K562 (cell line): Measurements from ENCODE around the gene SHISA5. TPM values are rescaled to one million over a fixed set of nuclear protein-coding genes. Genes with fewer than 3 reads are reported as not detected.

ENCODE experiments used
- CSDE1 ChIP-seq, 2 experiments: fragments of 450-650 bp; IDR thresholded peaks; 2 replicates each; pipeline ENCODE4 v1.6.1; 2016; ENCODE audit warnings: mild to moderate bottlenecking in 1 of 2
- CXXC5 ChIP-seq: fragments of 250-450 bp; sonication (Bioruptor Pico); IDR thresholded peaks from 2 replicates; pipeline ENCODE4 v1.8.0; 2022; ENCODE audit warnings: inconsistent platforms, mild to moderate bottlenecking, moderate library complexity
- ELK1 ChIP-seq: sonication (generic); formaldehyde crosslinking; IDR thresholded peaks from 2 replicates; pipeline ENCODE4 v1.8.1; 2022; ENCODE audit warnings: missing genetic modification reagents
- FOXJ3 ChIP-seq: sonication (generic); formaldehyde crosslinking; IDR thresholded peaks from 2 replicates; pipeline ENCODE4 v1.4.0; 2020; ENCODE audit warnings: mild to moderate bottlenecking, missing genetic modification reagents
- FOXM1 ChIP-seq, 2 experiments: fragments of 450-650 bp in 1 of 2; sonication (generic) in 1 of 2; formaldehyde crosslinking in 1 of 2; IDR thresholded peaks; 2 replicates each; pipeline versions ENCODE4 v1.6.1 to v1.9.0; 2017 to 2022; ENCODE audit warnings: low read depth in 2 of 2, mild to moderate bottlenecking in 2 of 2, missing genetic modification reagents in 1 of 2, moderate library complexity in 1 of 2
- FOXP1 ChIP-seq: sonication (generic); formaldehyde crosslinking; IDR thresholded peaks from 2 replicates; pipeline ENCODE4 v1.8.0; 2022; ENCODE audit warnings: mild to moderate bottlenecking, missing genetic modification reagents
- MEF2A ChIP-seq: IDR thresholded peaks from 2 replicates; pipeline ENCODE4 v1.6.1; 2011; ENCODE audit warnings: low read depth, mild to moderate bottlenecking, low read length, moderate library complexity; ENCODE audit not compliant: control insufficient read depth
- PATZ1 ChIP-seq: fragments of 250-450 bp; sonication (Bioruptor Pico); IDR thresholded peaks from 2 replicates; pipeline ENCODE4 v1.5.0; 2020; ENCODE audit warnings: mild to moderate bottlenecking, borderline replicate concordance
- PHF20 ChIP-seq: fragments of 450-650 bp; IDR thresholded peaks from 2 replicates; pipeline ENCODE4 v1.6.1; 2018; ENCODE audit not compliant: partially characterized antibody
- PML ChIP-seq: IDR thresholded peaks from 2 replicates; pipeline ENCODE4 v1.6.1; 2012; ENCODE audit warnings: low read length, inconsistent platforms
- POLR2B ChIP-seq: fragments of 450-650 bp; IDR thresholded peaks from 2 replicates; pipeline ENCODE4 v1.6.1; 2018; ENCODE audit warnings: low read depth; ENCODE audit not compliant: partially characterized antibody
- POLR3G ChIP-seq: IDR thresholded peaks from 2 replicates; pipeline ENCODE4 v1.6.1; 2011; ENCODE audit not compliant: insufficient read length, insufficient replicate concordance; ENCODE audit errors: extremely low read depth
- RNF219 ChIP-seq: fragments of 250-450 bp; sonication (Bioruptor Pico); IDR thresholded peaks from 2 replicates; pipeline ENCODE4 v1.5.0; 2022; ENCODE audit warnings: mild to moderate bottlenecking
- SMARCB1 ChIP-seq: IDR thresholded peaks from 2 replicates; pipeline ENCODE4 v1.6.1; 2011; ENCODE audit warnings: improper control_type of control experiment, low read depth; ENCODE audit not compliant: insufficient read length
- TBL1XR1 ChIP-seq, 2 experiments: IDR thresholded peaks; 2 replicates each; pipeline ENCODE4 v1.6.1; 2012; ENCODE audit warnings: improper control_type of control experiment in 2 of 2, low read length in 2 of 2, mild to moderate bottlenecking in 1 of 2
- ZNF12 ChIP-seq: sonication (generic); formaldehyde crosslinking; IDR thresholded peaks from 2 replicates; pipeline ENCODE4 v1.4.0; 2020; ENCODE audit warnings: mild to moderate bottlenecking, missing genetic modification reagents
- ZNF121 ChIP-seq: sonication (generic); formaldehyde crosslinking; conservative IDR thresholded peaks from 2 replicates; pipeline ENCODE4 v1.8.0; 2022; ENCODE audit warnings: missing genetic modification reagents
- ZNF224 ChIP-seq: sonication (generic); formaldehyde crosslinking; IDR thresholded peaks from 2 replicates; pipeline ENCODE4 v1.8.0; 2022; ENCODE audit warnings: mild to moderate bottlenecking, missing genetic modification reagents
- ZNF695 ChIP-seq: fragments of 450-650 bp; formaldehyde crosslinking; IDR thresholded peaks from 2 replicates; pipeline ENCODE4 v1.4.0; 2020; ENCODE audit warnings: mild to moderate bottlenecking, moderate library complexity
- ZNF740 ChIP-seq, 3 experiments: fragments of 200-800 bp in 1 of 3; sonication (Bioruptor generic) in 1 of 3; sonication (generic) in 1 of 3; formaldehyde crosslinking in 1 of 3; IDR thresholded peaks; 2 replicates each; pipeline versions ENCODE4 v1.6.1 to v1.8.0; 2016 to 2022; ENCODE audit warnings: mild to moderate bottlenecking in 2 of 3, missing compliant biosample characterization in 2 of 3, missing genetic modification characterization in 2 of 3, missing genetic modification reagents in 1 of 3
- ZZZ3 ChIP-seq: fragments of 450-650 bp; IDR thresholded peaks from 2 replicates; pipeline ENCODE4 v1.6.1; 2016; ENCODE audit warnings: antibody characterized with exemption, mild to moderate bottlenecking, moderate library complexity
- polyA plus RNA-seq, 8 experiments: library from polyadenylated mRNA; depleted of rRNA in 4 of 8; stranded (reverse) in 5 of 8; unstranded in 3 of 8; fragments of >200 nt; fragmentation: Nextera tagmentation in 2 of 8; fragmentation: Illumina TruSeq in 1 of 8; extraction: Ambion mirVana in 2 of 8; extraction: Trizol in 1 of 8; gene quantifications; 2 replicates each; pipeline versions ENCODE4 v1.2.1 to v1.2.3, GENCODE V29; 2011 to 2014; ENCODE audit warnings: inconsistent platforms in 1 of 8, missing spikeins in 1 of 8
- total RNA-seq, 7 experiments: library from RNA; depleted of rRNA in 6 of 7; stranded (reverse); fragments of >200 nt in 6 of 7; fragmentation: Illumina TruSeq in 2 of 7; extraction: Trizol in 2 of 7; gene quantifications; 2 replicates each; pipeline versions ENCODE4 v1.2.1 to v1.2.3, GENCODE V29; 2011 to 2021; ENCODE audit warnings: low replicate concordance in 1 of 7

Gene SHISA5
- total and polyA plus RNA-seq, 9 of the 15 experiments (the other 6 are each of a cell fraction or from before 2014, with no cell fraction given): 8.4 to 85.8 (median 56.1) TPM

- TF ChIP-seq CXXC5 (CRISPR knock-in tag) (peak; percentile 42; the same call in 1 of the 2 replicates), TBL1XR1 (IDR thresholded peaks at IDR 0.05; ENCODE audit: low read length in 2 of 2) (no peak), MEF2A (no peak), ELK1 (no peak), PATZ1 (no peak), POLR2B (no peak), POLR3G (no peak), PHF20 (no peak), FOXP1 (CRISPR knock-in tag) (no peak), RNF219 (CRISPR knock-in tag) (no peak), ZNF12 (CRISPR knock-in tag) (no peak), PML (no peak), ZNF740 (CRISPR knock-in tag; IDR thresholded peaks at IDR 0.05) (no peak), ZNF740 (tag; IDR thresholded peaks at IDR 0.05) (no peak), CSDE1 (IDR thresholded peaks at IDR 0.05) (no peak; a peak in 1 of 4 replicates), FOXJ3 (no peak), ZNF224 (CRISPR knock-in tag) (no peak), SMARCB1 (no peak), ZNF695 (CRISPR knock-in tag) (no peak), FOXM1 (IDR thresholded peaks at IDR 0.05; ENCODE audit: low read depth) (no peak), FOXM1 (CRISPR knock-in tag; IDR thresholded peaks at IDR 0.05; ENCODE audit: low read depth) (no peak), ZNF121 (CRISPR knock-in tag) (no peak), ZZZ3 (no peak)
These were observed 74.5 kb downstream of the SHISA5 start (continued) for GRCh38 chr3:48429317-48429959.
